GM10266 (cell line): ENCODE measurements around the gene FZR1.

Source experiments
- DNase-seq: peaks from one replicate; pipeline ENCODE4 v3.0.0; 2012; ENCODE audit errors: extremely low spot score
- TF ChIP-seq, protein P1 (sequence below): IDR thresholded peaks from 2 replicates; pipeline ENCODE4 v1.5.1; 2012; ENCODE audit warnings: mild to moderate bottlenecking, low read depth; ENCODE audit not compliant: control insufficient read depth, insufficient read depth; ENCODE audit errors: missing control alignments

Gene FZR1

DNA sequence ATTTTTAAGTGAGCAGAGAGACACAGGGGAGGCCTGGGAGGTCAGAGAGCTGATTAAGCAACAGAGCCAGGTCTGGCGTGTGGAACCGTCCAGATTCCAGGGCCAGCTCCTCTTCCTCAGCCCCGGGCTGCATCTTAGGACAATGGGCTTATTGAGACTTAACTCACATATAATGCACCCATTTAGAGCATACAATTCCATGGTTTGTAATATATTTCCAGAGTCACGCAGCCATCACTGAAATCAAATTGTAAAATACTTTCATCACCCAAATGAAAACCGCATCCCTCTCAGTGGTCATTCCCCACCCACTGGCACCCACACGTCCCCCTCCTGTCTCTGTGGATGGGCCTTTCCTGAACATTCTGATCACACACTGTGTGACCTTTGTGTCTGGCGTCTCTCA is 64.5 kb downstream of the FZR1 start:
- DNase-seq = no peak
- TF ChIP-seq, protein P1, sequence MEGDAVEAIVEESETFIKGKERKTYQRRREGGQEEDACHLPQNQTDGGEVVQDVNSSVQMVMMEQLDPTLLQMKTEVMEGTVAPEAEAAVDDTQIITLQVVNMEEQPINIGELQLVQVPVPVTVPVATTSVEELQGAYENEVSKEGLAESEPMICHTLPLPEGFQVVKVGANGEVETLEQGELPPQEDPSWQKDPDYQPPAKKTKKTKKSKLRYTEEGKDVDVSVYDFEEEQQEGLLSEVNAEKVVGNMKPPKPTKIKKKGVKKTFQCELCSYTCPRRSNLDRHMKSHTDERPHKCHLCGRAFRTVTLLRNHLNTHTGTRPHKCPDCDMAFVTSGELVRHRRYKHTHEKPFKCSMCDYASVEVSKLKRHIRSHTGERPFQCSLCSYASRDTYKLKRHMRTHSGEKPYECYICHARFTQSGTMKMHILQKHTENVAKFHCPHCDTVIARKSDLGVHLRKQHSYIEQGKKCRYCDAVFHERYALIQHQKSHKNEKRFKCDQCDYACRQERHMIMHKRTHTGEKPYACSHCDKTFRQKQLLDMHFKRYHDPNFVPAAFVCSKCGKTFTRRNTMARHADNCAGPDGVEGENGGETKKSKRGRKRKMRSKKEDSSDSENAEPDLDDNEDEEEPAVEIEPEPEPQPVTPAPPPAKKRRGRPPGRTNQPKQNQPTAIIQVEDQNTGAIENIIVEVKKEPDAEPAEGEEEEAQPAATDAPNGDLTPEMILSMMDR = no peak

- peak; percentile 99 for DNase-seq
- TF ChIP-seq, protein P1 = no peak
These were observed 66.2 kb downstream of the FZR1 start for GRCh38 chr19:3572132-3572854.

DNA sequence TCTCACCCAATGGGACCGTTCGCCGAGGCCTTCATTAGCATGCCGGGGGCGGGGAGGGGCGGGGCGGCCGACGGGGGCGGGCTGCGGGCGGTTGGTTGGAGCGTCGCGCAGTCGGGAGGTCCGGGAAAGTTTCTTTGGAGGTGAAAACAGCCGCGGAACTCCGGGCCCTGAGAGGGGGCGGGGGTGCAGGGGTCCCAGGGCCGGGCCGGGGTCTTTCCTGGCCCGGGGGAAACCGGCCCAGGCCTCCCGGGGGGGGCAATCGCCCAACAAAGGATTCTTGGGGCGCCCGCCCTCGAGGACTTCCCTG is 66.7 kb downstream of the FZR1 start, which contains the start of gene HMG20B:
Gene HMG20B, plus strand, starts transcription at position 90 of the 307 bp plus-strand sequence. CDS start 366 bp downstream, outside the sequence.
- TF ChIP-seq, protein P1 = no peak
- DNase-seq = no peak

DNA sequence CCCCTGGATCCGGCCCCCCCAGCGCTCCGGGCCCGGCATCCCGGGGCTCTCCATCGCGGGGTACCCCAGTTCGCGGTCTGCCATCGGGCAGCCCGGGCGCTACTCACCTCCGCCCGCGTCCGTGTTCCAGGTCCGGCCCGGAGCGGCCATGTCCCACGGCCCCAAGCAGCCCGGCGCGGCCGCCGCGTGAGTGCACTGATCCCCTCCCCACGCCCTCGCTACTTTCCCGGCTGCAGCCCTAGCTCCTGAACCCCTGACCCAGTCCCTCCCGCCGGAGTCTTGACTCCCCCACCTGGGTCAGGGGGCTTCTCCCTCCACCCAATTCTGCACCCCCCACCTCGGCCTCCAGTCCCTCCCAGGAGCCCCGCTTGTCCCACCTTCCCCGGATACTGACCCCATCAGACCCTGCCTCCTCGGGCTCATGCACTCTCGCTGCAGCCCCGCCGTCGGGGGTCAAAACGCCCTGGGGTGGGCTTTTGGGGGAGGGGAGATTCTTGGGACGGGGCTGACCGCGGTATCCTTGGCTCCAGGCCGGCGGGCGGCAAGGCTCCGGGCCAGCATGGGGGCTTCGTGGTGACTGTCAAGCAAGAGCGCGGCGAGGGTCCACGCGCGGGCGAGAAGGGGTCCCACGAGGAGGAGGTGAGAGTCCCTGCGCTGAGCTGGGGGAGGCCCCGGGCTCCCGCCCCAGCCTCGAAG is 67.2 kb downstream of the FZR1 start:
- TF ChIP-seq, protein P1 = no peak
- DNase-seq = no peak

DNA sequence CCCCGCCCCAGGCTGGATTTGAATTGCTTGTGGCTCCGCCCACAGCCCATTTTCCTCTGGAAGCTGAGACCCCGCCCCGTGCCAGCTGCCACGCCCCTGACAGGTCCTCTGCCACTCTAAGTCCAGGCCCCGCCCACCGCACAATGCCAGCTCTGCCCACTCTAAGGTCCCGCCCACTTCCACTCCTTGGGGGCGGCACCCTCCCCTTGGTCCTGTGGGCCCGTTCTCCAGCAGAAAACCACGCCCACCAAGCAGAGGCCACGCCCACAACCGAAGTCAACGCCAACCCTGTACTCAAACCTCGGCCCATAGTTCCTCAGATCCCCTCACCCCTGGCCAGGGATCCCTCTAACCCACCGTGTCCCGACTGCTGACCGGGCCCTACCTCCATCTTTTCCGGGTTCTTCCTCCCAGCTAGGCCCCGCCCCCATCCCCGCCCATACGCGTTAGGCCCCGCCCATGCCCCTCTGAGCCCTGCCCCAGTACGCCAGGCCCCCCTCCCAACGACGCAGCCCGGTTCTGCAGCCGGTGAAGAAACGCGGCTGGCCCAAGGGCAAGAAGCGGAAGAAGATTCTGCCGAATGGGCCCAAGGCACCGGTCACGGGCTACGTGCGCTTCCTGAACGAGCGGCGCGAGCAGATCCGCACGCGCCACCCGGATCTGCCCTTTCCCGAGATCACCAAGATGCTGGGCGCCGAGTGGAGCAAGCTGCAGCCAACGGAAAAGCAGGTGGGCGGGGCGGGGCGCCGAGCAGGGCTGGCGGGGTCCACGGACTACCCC is 67.9 kb downstream of the FZR1 start:
- TF ChIP-seq, protein P1 = no peak
- DNase-seq = peak; percentile 97

DNA sequence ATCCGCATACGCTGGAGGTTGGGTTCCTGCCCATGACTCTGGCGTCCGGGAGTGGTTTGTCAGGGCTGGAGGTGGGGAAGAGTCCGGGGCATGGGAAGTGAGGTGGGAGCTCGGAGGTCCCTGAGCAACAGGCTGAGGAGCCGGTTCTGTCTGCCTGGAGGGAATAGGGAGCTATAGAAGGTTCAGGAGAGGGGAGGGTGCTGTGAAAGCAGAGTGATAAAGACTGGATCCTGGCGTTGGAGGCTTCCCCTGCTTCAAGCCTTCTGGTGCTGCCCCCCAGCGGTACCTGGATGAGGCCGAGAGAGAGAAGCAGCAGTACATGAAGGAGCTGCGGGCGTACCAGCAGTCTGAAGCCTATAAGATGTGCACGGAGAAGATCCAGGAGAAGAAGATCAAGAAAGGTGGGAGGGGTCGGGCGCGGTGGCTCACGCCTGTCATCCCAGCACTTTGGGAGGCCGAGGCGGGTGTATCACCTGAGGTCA is 69.2 kb downstream of the FZR1 start:
- TF ChIP-seq, protein P1 = no peak
- no peak for DNase-seq
